ENCODE results near the gene LGALS1.

The LGALS1 gene

DNA sequence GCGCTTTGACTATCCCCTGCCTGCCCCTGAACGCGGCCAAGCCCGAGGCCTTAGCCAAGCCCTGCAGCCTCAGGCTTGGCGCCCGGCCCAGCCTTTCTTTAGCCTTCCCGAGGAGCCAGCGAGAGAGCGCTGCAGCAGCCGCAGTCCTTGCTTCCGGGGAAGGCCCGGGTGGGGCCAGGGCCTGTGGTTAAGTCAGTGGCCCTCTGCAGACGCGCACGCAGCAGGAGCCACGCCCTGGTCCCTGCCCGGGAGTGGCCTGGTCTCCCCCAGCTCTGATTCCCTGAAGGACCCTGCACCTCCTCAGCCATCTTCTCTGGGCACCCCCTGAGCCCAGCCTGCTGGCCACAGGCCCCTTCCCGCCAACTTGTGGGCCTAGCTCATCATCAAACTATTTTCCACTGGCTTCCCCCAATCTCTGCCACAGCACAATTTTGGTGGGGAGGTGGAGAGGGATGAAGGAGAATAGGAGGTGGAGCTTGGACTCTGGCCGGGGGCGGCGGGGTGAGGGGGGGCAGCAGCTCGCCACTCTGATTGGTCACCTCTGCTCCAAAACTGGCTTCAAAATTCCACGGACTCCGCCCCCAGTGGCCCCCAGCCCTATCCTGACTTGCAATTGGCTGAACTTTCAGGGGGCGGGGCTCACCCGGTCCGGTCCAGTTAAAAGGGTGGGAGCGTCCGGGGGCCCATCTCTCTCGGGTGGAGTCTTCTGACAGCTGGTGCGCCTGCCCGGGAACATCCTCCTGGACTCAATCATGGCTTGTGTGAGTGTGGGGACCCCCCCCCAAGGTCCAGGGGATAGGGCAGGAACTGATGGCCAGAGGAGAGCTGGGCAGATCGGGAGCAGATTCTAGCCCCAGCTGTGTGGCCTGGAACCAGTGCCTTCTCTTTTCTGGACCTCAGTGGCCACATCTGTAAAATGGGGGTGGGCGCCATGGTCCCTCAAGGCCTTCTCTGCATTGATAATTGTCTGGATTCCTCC lies at the start of gene LGALS1:
Gene LGALS1 (plus strand): TSS at position 686 of the 979 bp plus-strand sequence. CDS start 67 bp downstream, at position 753.
- peak; percentile 47 to 75 for DNase-seq (ENCODE audit: low read depth in 2 of 2)

DNA sequence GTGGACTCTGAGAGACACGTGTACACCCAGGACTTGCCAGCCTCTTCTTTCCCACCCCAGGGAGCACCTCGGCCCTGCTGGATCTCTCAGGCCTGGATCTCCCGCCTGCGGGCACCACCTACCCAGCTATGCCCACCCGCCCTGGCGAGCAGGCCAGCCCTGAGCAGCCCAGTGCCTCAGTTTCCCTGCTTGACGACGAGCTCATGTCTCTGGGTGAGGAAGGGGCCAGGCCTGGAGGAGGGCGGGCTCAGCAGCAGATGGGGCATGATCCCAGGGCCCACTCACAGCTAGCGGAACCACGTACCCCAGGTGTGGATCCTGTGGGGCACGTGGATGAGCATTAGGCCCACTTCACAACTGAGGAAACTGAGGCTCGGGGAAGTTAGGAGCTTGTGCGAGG lies 49.7 kb upstream of the LGALS1 start:
- DNase-seq (ENCODE audit: low read depth in 2 of 2) = no peak

DNA sequence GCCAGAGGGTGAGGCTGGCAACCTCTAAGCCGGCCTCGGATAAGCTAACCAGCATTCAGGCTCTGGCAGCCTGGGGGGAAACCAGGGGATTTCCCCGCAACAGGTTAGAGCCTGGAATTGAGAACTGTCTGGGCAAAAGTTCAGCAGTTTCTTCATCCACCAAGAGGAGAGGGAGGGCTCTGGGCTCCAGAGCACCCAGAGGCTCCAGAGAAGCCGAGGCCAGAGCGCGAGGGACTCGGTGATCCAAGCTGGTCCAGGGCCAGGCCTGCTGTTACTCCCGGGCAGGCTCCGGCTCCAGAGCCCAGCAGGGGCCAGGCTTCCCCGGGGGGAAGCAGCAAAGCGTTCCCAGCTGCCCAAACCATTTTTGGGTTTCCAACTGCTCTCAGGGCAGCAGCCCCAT lies 49.3 kb upstream of the LGALS1 start:
- DNase-seq (ENCODE audit: low read depth in 2 of 2) = no peak

DNA sequence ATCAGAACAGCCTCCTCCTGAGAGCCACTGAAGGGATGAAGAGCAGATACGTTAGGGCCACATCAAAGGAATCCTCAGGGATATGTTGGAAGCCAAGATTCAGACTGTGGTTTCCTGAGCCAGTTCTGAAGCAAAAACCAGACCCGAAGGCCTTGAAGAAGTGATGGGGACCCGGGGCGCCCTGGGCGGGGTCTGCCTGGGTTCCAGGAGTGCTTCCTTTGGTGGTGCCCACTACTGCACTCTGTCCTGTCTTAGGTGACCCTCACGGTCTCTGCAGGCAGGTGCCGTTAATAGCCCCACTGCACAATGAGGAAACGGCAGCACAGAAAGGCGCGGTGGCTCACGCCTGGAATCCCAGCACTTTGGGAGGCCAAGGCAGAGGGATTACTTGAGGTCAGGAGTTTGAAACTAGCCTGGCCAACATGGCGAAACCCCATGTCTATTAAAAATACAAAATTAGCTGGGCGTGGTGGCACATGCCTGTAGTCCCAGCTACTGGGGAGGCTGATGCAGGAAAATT lies 48.8 kb upstream of the LGALS1 start:
- no peak for DNase-seq (ENCODE audit: low read depth in 2 of 2)

DNA sequence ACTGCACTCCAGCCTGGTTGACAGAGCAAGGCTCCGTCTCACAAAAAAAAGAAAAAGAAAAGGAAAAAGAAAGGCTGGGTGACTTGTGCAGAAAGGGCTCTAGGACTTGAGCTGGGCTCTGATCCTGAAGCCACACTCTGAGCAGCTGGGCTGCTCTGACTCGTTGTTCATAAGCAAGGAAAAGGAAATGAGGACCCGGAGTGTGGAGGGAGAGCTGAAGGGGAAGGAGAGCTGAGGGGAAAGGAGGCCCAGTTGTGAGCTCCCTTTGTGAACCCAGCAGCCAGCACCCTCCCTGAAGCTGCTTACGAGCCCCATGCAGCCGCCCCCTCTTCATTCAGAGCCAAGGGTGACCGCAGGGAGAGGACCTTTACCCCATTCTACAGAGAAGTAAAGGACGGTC lies 48.3 kb upstream of the LGALS1 start:
- DNase-seq (ENCODE audit: low read depth in 2 of 2) = no peak

DNA sequence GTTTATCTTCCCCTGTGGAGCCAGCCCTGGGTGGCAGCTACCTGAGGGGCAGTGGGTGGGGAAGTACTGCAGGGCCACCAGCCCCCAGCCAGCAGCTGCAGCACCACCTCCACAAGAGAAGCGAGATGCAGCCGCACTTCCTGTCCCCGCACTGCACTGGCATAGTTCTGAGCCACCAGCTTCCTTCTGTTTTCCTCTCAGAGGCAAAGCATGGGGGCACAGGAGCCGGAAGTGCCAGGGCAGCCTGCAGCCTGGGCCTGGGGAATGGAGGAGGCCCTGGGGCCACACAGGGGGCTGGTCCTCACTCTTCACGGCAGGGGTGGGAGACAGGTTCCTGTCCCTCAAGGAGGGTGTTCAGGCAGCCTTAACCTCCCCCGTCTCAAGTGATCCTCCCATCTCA lies 47.9 kb upstream of the LGALS1 start:
- no peak for DNase-seq (ENCODE audit: low read depth in 2 of 2)

DNA sequence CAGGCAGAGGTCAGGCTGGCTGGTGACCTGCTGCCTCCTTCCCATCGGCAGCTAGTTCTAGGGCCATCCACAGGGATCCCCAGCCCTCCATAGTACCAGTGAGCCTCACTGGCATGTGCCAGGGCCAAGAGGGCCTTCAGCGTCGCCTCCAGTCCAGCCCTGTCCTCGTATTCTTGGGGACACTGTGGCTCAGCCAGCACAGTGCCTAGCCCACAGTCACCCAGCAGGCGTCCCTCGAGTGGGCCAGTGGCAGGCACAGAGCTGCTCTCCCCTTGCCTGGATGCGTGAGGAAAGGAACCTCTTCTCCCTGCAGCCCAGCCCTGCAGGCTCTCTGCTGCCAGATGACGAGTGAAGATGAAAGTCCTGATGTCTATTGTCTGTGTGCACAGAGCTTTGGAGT lies 46.6 kb upstream of the LGALS1 start:
- DNase-seq (ENCODE audit: low read depth in 2 of 2) = no peak

DNA sequence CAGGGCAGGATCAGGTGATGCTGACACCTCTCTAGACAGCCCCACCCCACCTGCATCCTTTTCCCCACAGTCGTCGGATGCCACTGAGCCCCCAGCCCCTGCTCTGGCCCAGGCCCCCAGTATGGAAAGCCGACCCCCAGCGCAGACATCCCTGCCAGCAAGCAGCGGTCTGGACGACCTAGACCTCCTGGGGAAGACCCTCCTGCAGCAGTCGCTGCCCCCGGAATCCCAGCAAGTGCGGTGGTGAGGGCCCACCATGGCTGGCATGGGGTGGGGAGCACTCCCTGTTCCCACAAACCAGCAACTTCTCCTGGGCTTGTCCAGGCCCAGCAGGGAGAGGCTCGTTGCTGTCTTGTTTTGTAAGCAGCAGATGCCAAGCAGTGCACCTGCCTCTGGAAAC lies 45.5 kb upstream of the LGALS1 start:
- DNase-seq (ENCODE audit: low read depth in 2 of 2) = no peak

DNA sequence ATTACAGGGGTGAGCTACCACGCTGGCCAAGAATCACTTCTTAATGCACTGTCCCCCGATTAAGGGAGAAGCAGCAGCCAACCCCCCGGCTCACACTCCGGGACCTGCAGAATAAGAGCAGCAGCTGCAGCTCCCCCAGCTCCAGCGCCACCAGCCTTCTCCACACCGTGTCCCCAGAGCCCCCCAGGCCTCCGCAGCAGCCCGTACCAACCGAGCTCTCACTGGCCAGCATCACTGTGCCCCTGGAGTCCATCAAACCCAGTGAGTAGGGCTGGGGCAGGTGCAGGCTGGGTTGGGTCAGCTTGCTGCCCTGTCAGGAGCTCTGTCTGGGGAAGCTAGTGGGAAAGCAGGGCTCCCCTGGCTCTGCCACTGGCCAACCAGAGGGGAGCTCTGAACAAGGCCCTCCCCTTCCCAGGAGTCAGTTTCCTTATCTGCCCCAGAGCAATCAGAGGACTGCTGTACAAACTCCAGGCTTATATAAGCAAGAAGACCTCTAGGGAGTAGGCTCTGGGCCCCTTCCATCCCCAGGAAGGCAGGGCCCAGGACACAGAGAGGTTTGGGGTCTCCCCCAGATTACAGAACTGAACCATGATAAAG lies 44.5 kb upstream of the LGALS1 start:
- DNase-seq (ENCODE audit: low read depth in 2 of 2) = no peak

DNA sequence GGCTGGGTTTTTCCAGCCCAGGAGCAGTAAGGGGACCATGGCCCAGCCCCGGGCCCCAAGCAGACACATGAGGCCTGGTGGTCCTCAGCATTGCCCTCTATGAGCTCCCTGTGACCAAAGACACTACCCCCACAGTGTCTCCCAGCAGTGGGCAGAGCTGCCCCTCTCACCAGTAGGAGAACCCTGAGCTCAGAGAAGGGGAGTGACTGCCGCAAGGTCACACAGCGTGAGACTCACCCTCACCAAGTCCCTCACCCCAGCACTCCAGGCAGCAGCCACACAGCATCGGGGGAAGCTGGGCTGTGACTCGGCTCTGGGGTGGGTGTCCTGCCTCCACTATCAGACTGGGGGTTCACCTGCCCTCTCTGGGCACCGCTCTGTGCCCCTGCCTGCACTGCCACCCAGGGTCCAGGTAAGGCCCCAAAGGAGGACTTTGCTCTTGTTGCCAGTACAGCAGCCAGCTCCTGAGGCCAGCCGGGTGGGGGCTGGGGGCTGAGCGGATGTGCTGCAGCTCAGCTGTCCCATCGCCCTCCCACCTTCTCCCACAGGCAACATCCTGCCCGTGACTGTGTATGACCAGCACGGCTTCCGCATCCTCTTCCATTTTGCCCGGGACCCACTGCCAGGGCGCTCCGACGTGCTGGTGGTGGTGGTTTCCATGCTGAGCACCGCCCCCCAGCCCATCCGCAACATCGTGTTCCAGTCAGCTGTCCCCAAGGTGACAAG lies 43.8 kb upstream of the LGALS1 start:
- no peak for DNase-seq (ENCODE audit: low read depth in 2 of 2)

DNA sequence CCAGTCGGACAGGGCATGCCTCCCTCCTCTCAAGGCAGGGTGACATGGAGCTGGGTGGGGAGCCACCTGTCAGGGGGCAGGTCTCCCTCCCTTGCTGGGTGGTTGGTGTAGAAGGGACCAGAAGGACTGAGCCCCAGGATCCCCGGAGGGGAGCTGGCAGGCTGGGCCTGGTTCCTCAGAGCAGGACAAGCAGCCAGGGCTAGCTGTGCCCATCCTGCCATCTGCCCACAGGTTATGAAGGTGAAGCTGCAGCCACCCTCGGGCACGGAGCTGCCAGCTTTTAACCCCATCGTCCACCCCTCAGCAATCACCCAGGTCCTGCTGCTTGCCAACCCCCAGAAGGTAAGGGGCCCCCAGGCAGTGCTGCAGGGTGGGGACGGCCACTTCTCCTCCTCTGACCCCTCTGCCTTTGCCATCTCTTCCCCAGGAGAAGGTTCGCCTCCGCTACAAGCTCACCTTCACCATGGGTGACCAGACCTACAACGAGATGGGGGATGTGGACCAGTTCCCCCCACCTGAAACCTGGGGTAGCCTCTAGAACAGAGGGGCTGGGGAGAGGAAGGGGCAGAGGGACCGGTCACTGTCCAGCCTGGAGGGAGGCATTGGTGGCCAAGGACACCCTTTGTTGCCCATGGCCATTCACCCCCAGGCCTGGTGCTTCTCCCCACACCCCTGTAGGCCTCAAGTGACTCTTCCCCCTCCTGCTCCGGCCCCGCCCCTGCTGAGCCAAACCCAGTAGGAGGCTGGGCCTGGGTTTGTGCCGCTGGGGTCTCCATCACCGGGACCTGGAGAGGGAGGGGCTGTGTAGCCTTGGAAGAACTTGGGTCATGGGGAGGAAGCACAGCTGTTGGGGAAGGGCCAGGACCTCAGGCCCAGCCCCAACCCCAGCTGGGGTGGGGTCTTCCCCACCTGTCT lies 43.0 kb upstream of the LGALS1 start:
- DNase-seq (ENCODE audit: low read depth in 2 of 2) = no peak

DNA sequence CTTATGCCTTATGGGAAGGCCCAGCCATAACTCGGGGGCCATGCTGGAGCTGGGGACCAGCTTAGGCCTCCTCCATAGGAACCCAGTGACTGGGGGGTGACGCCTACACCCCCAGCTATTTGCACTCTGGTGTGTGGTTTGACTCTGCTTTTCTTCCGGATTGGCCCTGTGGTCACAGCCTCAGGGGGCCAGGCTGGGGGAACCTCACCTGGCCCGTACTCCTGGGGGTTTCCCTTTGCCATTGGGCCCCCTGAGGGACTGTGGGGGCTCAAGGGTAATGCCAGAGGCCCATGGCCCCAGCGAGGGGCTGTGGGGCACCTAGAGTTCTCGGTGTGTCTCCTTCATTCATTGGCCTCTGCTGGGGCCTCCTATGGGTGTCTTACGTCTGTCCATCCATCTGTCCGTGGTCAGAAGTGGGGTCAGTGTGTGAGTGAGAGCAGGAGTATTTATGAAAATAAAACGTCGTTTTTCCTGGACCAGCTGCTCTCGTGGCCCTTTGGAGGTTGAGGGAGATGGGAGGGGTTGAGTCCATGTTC lies 42.3 kb upstream of the LGALS1 start:
- no peak for DNase-seq (ENCODE audit: low read depth in 2 of 2)

DNA sequence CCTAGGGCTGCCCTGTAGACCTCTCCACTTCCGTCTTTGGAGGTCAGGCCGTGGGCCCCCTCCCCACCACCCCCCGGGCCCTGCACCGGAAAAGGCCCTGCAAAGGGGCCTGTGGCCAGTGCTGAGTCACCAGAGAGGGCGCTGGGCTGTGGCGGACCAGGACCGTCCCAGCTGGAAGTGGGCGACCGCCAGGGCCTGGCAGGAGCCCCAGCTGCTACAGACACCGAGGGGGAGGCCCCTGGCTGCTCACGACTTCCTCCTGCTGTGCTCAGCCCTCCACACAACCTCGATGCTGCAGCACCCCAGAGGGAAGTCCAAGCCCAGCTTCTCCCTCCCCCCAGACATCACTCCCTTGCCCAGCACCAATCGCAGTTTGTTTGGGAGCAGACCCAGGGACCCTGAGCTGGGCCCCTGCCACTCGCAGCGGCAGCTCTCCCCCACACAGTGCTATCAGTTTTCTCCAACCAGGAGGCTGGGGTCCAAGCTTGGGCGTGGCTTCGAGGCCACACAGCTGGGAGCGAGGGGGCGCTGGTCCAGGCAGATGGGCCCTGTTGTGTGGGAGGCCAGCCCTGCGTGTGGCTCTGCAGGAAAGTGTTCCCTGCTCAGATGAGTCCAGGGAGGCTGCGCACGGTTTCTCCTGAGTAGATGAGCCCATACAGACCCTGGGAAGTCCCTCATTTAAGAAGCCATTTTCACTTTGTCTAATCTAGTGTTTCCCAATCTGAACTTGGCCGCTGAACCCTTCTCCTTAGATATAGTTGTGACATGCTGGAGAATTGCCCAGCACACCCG lies 41.6 kb upstream of the LGALS1 start:
- DNase-seq (ENCODE audit: low read depth in 2 of 2) = no peak

DNA sequence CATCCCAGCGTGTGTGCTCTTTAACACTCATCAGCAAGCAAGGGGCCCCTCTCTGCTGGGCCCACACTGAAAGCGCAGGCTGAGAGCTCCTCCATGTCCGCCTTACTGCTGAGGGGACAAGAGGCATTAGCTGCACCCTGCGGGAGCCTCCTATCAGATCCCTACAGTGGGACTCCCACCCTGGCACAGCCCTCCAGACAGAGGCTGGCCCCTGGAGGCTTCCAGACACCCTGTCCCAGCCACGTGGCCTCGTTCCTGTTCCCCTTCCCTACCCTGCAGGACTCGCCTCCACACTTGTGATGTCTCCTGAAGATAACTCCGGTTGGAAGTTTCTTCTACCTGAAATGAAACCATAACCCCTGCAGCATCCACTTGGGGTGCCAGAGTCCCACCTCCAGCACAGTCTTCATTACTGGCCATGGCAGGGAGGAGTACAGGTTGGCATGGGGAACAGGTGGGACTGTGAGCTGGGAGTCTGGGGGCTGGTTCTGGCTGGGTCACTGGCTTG lies 41.0 kb upstream of the LGALS1 start:
- no peak for DNase-seq (ENCODE audit: low read depth in 2 of 2)

DNA sequence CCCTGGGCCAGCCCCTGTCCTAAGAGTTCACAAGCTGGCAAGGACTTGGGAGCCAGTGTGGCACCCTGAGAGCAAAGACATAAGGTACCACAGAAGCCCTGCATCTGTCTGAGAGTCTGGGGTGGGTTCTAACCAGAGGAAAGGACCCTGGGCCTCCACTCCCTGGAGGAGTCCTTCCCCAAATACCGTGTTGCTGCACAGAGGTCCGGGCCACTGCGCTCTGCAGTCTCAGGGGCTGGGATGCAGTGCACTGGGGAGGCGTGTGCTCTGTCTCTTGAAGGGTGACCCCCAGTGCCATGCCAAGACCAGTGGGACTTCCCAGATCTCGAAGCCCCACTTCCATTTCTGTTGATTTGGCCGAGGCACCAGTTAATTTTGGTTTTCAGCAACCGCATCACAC lies 40.3 kb upstream of the LGALS1 start:
- no peak for DNase-seq (ENCODE audit: low read depth in 2 of 2)

DNA sequence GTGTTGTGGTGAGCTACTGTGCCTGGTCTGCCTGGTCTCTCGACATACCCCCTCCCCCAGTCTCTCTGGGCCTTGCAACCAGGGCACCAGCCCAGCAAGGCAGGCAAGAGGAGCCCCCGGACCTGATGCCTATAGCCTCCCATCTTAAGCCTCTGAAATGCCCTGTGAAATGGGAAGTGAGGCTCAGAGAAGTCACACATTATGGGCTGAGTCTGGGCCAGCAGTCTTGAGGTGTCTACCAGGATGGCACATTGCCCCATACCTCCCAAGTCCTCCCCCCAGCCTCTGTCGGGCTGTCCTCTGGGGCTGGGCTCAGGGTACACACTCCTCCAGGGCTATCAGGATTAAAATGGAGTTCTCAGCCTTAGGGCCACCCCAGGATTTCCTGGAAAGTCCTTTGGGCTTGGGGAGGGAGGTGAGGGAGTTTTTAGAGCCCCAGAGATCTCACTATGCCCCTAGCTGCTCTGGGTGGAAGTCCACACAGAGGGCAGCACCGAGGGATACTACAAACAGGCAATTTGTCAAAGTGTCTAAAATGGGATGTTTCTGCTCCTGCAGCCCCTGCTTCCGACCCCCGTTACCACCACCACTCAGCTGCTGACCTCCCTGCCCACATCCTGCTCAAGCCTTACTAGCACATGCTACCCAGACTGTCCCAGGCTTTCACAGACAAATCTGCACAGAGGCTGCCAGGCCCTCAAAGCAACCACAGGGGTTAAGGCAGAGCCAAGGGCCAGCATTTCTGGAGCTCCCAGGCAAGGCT lies 39.1 kb upstream of the LGALS1 start:
- no peak for DNase-seq (ENCODE audit: low read depth in 2 of 2)

DNA sequence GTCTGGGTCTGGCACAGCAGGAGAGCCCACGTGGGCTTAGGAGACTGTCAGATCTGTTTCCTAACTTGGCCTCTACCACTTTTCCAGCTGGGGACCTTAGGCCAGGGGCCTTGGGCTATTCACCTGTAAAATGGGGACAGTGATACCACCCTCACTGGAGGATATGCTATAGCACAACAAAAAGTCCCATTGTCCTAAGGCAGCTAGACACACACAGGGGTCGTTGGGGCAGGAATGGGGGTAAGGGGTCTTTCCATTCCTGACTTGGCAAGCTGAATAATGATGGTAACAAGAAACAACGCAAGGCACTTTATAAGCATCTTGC lies 38.5 kb upstream of the LGALS1 start:
- DNase-seq (ENCODE audit: low read depth in 2 of 2) = no peak

DNA sequence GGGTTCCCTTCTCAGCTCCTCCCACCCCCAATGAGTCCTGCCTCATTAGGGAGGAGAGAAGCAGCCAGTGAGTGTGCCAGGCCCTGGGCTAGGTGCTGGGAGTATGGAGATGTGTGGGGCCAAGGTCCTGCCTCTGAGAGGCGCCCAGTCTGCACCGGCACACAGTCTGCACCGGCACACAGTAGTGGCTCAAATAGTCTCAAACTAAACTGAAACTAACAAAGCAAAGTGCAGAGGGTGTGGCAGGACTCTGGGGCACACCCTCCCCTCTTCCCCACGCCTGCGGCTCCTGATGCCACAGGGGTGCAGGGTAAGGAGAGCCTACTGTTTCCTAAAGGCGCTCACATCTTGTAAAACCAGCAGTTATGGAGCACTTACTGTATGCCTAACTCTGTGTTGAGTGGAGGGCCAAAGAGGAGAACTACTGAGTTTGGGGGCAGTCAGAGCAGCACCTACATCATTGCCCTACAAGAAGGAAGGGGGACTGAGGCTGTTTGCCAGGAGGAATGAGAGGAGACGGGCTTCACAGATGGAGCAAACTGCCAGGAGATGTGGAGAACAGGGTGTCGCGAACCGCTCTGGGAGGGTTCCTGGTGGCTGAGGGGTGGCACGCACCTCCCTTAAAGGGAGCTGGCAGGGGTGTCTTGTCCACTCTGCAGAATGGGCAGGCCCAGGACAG lies 36.9 kb upstream of the LGALS1 start:
- no peak for DNase-seq (ENCODE audit: low read depth in 2 of 2)
